Hepatocyte (in vitro differentiated cells): ENCODE measurements around the gene LIMS3. TPM values are rescaled to one million over a fixed set of nuclear protein-coding genes. Genes with fewer than 3 reads are reported as not detected.
"Not testable (repeated sequence)": the region's sequence is repeated elsewhere in the genome, so short reads cannot be mapped to it uniquely, and the experiment has no call there.

Experiments used
- DNase-seq: peaks from one replicate; pipeline ENCODE4 v3.0.0-alpha.2; 2016; ENCODE audit warnings: low spot score
- H2AFZ ChIP-seq: fragments of 200-600 bp; sonication (generic); 2 replicates; pipeline ENCODE4 v1.6.0; 2016; ENCODE audit warnings: antibody characterized with exemption, mild to moderate bottlenecking
- H3K27ac ChIP-seq: fragments of 200-600 bp; sonication (generic); 2 replicates; pipeline ENCODE4 v1.5.1; 2016; ENCODE audit warnings: mild to moderate bottlenecking
- H3K27me3 ChIP-seq: fragments of 200-600 bp; sonication (generic); 2 replicates; pipeline ENCODE4 v1.6.1; 2016
- H3K36me3 ChIP-seq: fragments of 200-600 bp; sonication (generic); replicated peaks from 2 replicates; pipeline ENCODE4 v1.5.1; 2016; ENCODE audit warnings: low read depth; ENCODE audit not compliant: insufficient read depth
- H3K4me1 ChIP-seq: fragments of 200-600 bp; sonication (generic); 2 replicates; pipeline ENCODE4 v1.5.1; 2016; ENCODE audit warnings: mild to moderate bottlenecking, moderate library complexity; ENCODE audit not compliant: insufficient read depth
- H3K4me2 ChIP-seq: fragments of 200-600 bp; sonication (generic); 2 replicates; pipeline ENCODE4 v1.6.0; 2016
- H3K4me3 ChIP-seq: fragments of 200-600 bp; sonication (generic); 2 replicates; pipeline ENCODE4 v1.5.1; 2016; ENCODE audit warnings: mild to moderate bottlenecking
- H3K79me2 ChIP-seq: fragments of 200-600 bp; sonication (generic); 2 replicates; pipeline ENCODE4 v1.6.0; 2017; ENCODE audit warnings: mild to moderate bottlenecking
- H3K9me2 ChIP-seq: fragments of 200-600 bp; sonication (generic); replicated peaks from 2 replicates; pipeline ENCODE4 v1.6.0; 2017; ENCODE audit warnings: mild to moderate bottlenecking; ENCODE audit not compliant: insufficient read depth
- H3K9me3 ChIP-seq: fragments of 200-600 bp; sonication (generic); 2 replicates; pipeline ENCODE4 v1.5.1; 2016; ENCODE audit warnings: low read depth, mild to moderate bottlenecking
- H4K20me1 ChIP-seq: fragments of 200-600 bp; sonication (generic); 2 replicates; pipeline ENCODE4 v1.6.0; 2016; ENCODE audit warnings: mild to moderate bottlenecking; ENCODE audit not compliant: insufficient read depth, poor library complexity, severe bottlenecking
- WGBS: methylation state at CpG from one replicate; pipeline ENCODE4 v1.1.6; 2016; ENCODE audit warnings: low lambda C conversion rate; ENCODE audit errors: missing lambda C conversion rate; 5-methylcytosine and 5-hydroxymethylcytosine counted together
- polyA plus RNA-seq: library from polyadenylated mRNA; unstranded; fragments of >200 nt; fragmentation: Nextera tagmentation; extraction: Ambion mirVana; gene quantifications from 2 replicates; pipeline ENCODE4 v1.2.1, GENCODE V29; 2016
- total RNA-seq: library from RNA; depleted of rRNA; stranded (reverse); fragments of >200 nt; gene quantifications from 2 replicates; pipeline ENCODE4 v1.2.3, GENCODE V29; 2014

LIMS3 gene
- total and polyA plus RNA-seq, 2 experiments from 2014 or later: 0.60 to 5.5 TPM

DNA sequence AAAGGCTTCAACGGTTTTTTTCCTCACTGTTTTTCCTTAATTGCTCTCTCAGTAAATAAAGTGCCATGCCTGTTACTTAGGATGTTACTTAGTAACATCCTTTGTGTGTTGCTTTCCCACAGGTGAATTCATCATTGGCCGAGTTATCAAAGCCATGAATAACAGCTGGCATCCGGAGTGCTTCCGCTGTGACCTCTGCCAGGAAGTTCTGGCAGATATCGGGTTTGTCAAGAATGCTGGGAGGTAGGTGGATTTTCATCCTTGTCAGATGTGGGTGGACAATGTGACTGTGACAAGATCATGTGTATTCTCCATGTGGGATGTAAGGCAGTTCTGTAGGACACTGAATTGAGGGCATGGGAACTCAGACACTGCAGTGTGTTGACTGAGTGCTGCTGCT is 17.3 kb downstream of the LIMS3 start:
- H3K27ac ChIP-seq, H3K27me3 ChIP-seq, DNase-seq, H3K9me3 ChIP-seq, H2AFZ ChIP-seq, H3K4me1 ChIP-seq, H3K9me2 ChIP-seq, H3K4me2 ChIP-seq, H3K36me3 ChIP-seq, H3K4me3 ChIP-seq, H3K79me2 ChIP-seq, H4K20me1 ChIP-seq: not testable (repeated sequence)
- WGBS: no CpG with 5 or more reads among the region's 5 CpGs

DNA sequence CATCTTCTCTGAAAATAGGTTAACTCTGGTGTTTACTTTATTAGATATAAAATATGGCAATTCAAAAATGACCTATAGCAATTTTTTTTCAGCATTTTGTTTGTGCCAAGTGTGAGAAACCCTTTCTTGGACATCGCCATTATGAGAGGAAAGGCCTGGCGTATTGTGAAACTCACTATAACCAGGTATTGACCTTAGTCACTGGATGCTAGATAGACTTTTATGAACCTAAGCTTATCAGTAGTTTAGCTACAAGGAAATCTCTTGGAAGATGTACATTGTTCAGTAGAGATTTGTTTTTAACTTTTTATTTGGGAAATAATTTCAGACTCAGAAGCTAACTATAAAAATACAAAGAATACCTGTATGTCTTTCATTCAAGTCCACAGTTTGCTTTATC is 21.7 kb downstream of the LIMS3 start:
- H4K20me1 ChIP-seq, H3K27me3 ChIP-seq, H3K9me2 ChIP-seq, DNase-seq, H3K27ac ChIP-seq, H2AFZ ChIP-seq, H3K4me3 ChIP-seq, H3K79me2 ChIP-seq, H3K36me3 ChIP-seq, H3K4me1 ChIP-seq, H3K4me2 ChIP-seq, H3K9me3 ChIP-seq: not testable (repeated sequence)
- no CpG with 5 or more reads among the region's 2 CpGs for WGBS

DNA sequence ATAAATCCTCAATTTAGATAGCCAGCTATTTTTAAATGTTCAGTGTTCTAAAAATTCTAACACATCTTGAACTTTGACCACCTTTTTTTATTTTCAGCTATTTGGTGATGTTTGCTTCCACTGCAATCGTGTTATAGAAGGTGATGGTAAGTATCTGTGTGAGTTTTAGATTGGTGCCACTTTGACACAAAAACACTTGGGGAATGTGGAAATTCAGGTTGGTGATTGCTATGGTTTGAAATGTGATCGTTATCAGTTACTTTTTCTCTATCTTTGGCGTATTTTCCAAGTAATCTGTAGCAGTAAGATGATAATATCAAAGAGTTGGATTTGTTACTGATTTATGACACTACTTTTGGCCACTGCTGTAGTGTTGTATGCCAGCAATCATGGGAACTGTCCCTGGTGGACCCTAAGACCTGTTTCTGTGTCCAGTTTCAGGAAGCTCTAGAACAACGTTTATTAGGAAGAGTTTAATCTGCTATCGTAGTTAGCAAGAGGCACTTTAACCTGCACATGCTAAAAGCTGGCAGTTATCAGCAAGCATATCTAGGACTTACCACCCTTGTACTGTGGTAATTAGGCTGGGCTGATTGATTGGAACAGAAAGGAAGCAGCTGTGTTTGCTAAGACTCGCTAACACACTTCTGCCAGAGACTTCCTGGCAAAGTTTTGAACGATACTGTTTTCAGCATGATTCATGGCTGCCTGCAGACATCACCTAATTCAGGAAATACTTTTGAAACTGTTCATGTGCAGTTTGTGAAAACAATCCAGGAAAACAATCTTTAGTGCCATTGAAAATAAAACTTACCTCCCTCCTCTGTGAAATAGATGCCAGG is 23.3 kb downstream of the LIMS3 start:
- not testable (repeated sequence) for H3K9me3 ChIP-seq, DNase-seq, H4K20me1 ChIP-seq, H3K4me1 ChIP-seq, H3K4me2 ChIP-seq, H3K79me2 ChIP-seq, H3K9me2 ChIP-seq, H3K27ac ChIP-seq, H3K27me3 ChIP-seq, H2AFZ ChIP-seq, H3K4me3 ChIP-seq, H3K36me3 ChIP-seq
- WGBS: no CpG with 5 or more reads among the region's 7 CpGs

DNA sequence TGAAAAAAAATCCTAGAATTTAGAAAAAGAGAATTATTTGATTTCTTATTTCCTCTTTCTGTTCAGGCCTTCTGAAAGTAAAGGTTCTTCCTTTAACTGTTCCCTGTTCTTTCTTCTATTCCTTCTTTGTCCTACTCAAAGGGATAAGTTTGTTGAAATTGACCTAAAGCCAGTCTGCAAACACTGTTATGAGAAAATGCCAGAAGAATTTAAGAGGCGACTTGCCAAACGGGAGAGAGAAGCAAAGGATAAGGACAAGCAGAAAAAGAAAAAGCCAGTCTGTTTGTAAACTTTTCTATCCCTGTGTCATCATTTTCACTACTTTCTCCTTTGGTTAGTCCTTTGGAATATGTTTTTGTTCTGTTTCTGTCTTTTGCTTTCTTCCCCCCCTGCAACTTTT is 26.0 kb downstream of the LIMS3 start:
- not testable (repeated sequence) for H3K27me3 ChIP-seq, H3K36me3 ChIP-seq, H3K9me3 ChIP-seq, H3K27ac ChIP-seq, H2AFZ ChIP-seq, DNase-seq, H3K4me2 ChIP-seq, H3K4me3 ChIP-seq, H3K79me2 ChIP-seq, H3K4me1 ChIP-seq, H4K20me1 ChIP-seq, H3K9me2 ChIP-seq
- WGBS: no CpG with 5 or more reads among the region's 2 CpGs

DNA sequence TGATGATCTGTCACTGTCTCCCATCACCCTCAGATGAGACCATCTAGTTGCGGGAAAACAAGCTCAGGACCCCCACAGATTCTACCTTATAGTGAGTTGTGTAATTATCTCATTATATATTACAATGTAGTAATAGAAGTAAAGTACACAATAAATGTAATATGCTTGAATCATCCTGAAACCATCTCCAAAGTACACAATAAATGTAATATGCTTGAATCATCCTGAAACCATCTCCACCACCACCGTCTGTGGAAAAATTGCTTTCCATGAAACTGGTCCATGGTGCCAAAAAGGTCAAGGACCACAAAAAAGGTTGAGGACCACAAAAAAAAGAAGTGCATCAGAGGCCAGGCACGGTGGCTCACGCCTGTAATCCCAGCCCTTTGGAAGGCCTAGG is 29.3 kb downstream of the LIMS3 start:
- H3K4me1 ChIP-seq: not testable (repeated sequence)

DNA sequence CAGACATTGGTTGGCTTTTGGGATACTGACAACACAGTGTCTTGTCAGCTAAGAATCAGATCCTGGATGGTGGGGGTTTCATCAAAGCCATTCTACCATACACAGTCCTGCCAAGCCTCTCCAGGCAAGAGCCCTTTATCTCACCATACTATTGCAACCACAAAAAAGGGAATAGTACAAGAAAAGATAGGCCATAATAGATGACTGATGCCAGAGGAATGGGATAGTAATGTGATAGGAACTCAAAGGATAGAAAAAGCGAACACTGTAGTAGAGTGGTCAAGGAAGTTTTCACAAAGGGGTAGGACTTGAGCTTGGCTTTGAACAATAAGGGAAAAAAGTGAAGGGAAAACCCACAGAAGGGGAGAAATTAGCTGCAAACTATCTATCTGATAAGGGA is 30.7 kb downstream of the LIMS3 start:
- H3K36me3 ChIP-seq, H3K27me3 ChIP-seq, DNase-seq, H4K20me1 ChIP-seq, H3K79me2 ChIP-seq, H3K9me2 ChIP-seq, H3K4me2 ChIP-seq, H3K9me3 ChIP-seq, H2AFZ ChIP-seq, H3K4me3 ChIP-seq, H3K27ac ChIP-seq, H3K4me1 ChIP-seq: not testable (repeated sequence)
- WGBS: no CpG with 5 or more reads among the region's 1 CpG

More for the DNA sequence above, 29.3 kb downstream of the LIMS3 start:
- H3K9me2 ChIP-seq, H4K20me1 ChIP-seq, H3K27ac ChIP-seq, H3K9me3 ChIP-seq, H3K4me3 ChIP-seq, H3K79me2 ChIP-seq, H3K4me2 ChIP-seq, H2AFZ ChIP-seq, H3K36me3 ChIP-seq, H3K27me3 ChIP-seq, DNase-seq: not testable (repeated sequence)
- WGBS: no CpG with 5 or more reads among the region's 4 CpGs

DNA sequence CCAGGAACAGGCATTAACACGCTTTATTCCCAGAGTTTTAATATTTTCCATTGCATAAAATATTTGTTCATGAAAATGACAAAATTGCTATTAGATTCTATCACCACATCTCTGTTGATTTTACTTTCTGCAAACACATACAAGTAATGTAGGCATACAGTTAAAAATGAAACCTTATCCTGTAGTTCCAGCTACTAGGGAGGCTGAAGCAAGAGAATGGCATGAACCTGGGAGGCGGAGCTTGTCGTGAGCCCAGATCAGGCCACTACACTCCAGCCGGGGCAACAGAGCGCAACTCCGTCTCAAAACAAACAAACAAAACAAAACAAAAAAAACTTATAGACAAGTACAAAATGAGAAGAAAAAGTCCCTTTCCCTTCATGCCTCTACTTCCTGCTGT is 38.0 kb downstream of the LIMS3 start:
- DNase-seq, H3K4me2 ChIP-seq, H3K9me3 ChIP-seq, H3K27me3 ChIP-seq, H2AFZ ChIP-seq, H4K20me1 ChIP-seq, H3K79me2 ChIP-seq, H3K4me3 ChIP-seq, H3K36me3 ChIP-seq, H3K27ac ChIP-seq, H3K9me2 ChIP-seq, H3K4me1 ChIP-seq: not testable (repeated sequence)
- WGBS: no CpG with 5 or more reads among the region's 6 CpGs

DNA sequence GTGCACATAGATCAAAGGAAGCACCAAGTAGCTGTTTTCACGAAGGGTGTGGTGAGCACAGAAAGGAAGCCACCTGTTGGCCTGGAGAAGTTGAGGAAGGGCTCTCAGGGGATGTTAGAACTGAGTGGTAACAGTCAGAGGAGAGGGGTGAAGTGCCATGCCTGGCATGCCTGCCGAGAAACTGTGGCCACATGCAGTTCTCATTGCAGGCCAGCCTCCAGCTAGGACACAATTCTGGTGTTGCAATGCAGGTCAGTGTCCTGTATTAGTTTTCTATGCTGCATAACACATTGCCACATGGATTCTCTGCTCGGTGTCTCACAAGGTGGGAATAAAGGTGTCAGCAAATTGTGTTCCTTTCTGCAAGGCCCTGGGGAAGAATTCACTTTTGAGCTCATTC is 46.9 kb downstream of the LIMS3 start:
- not testable (repeated sequence) for DNase-seq, H3K4me2 ChIP-seq, H2AFZ ChIP-seq, H3K36me3 ChIP-seq, H4K20me1 ChIP-seq, H3K79me2 ChIP-seq, H3K4me1 ChIP-seq, H3K27me3 ChIP-seq, H3K4me3 ChIP-seq, H3K27ac ChIP-seq, H3K9me2 ChIP-seq, H3K9me3 ChIP-seq
- WGBS: no CpG with 5 or more reads among the region's 3 CpGs

DNA sequence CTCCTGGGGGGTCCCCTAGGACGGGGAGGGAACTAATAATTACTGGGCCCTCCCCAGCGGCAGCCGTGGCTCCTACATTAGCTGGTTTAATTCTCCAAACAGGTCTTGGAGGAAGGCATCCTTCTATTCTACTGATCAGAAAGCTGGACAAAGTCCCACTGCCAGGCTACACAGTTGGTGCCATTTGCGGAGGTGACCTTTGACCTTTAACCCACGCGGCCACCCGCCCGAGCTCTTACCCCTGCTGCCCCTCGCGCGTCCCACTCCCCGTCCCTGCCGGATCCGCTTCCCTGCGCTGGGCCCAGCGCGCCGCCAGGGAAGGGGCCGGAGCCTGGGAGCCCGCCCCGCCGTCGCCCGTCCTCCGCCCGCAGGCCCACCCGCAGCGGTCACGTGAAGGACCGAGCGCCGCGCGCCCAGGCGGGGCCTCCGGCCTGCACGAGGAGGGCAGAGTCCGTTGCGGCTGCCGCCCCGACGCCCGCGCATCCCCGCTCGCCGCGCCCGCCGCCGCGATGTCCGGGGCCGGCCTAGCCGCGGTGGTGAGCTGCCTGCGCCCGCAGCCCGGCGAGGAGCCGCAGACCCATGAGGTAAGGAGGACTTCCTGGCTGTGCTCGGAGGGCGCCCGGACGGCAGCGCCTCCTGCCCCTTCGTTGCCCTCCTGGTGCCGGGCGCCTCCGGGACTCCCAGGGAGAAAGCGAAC is 48.9 kb downstream of the LIMS3 start:
- no CpG with 5 or more reads among the region's 71 CpGs for WGBS
- not testable (repeated sequence) for DNase-seq

More for the DNA sequence above, 48.9 kb downstream of the LIMS3 start:
- H3K9me3 ChIP-seq, H3K36me3 ChIP-seq, H2AFZ ChIP-seq, H3K79me2 ChIP-seq, H3K4me1 ChIP-seq, H3K4me3 ChIP-seq, H3K27ac ChIP-seq, H3K27me3 ChIP-seq, H3K4me2 ChIP-seq, H3K9me2 ChIP-seq, H4K20me1 ChIP-seq: not testable (repeated sequence)
